Spleen (tissue), 7 donors: Measurements from ENCODE around the gene HYAL2.
A peak's percentile ranks its signal among the peaks of the same experiment; 100 is the strongest.

Source experiments
- CTCF ChIP-seq, 11 experiments: fragments of 200-600 bp in 7 of 11; fragments of 450-650 bp in 4 of 11; sonication (generic) in 4 of 11; IDR thresholded peaks in 8 of 11; conservative IDR thresholded peaks in 3 of 11; 1 replicate in 7 of 11; 2 replicates in 4 of 11; pipeline versions ENCODE4 v1.4.0 to v1.8.0; 2016 to 2021; ENCODE audit warnings: antibody characterized with exemption in 11 of 11, inconsistent platforms in 4 of 11, mild to moderate bottlenecking in 1 of 11
- POLR2A ChIP-seq, 3 donors: fragments of 450-650 bp; IDR thresholded peaks; one replicate each; pipeline ENCODE4 v1.5.1; 2017; ENCODE audit warnings: antibody characterized with exemption in 3 of 3, mild to moderate bottlenecking in 1 of 3
- POLR2AphosphoS5 ChIP-seq, 3 donors: sonication (generic); formaldehyde crosslinking; IDR thresholded peaks; one replicate each; pipeline ENCODE4 v1.5.1; 2017; ENCODE audit warnings: antibody characterized with exemption in 3 of 3
- donor health status: DM: no; HTN: no; CAD: no; lungs with moderate emphysema.
- donor health status: DM: no; HTN: no; CAD: no.
- donor health status: DM: no; HTN: no; CAD: no.

- TF ChIP-seq POLR2AphosphoS5 (IDR thresholded peaks at IDR 0.05), result no peak
- TF ChIP-seq POLR2A (IDR thresholded peaks at IDR 0.05), result peak in 1 of 3 donors; percentile 23
- TF ChIP-seq CTCF (IDR thresholded peaks at IDR 0.05 in 8 of 11, conservative IDR thresholded peaks at IDR 0.05 in 3 of 11), result no peak
Measured at GRCh38 chr3:50299638-50299928, 23.0 kb downstream of the HYAL2 start.
